ENCODE results near the gene DUSP8.

DUSP8 gene

DNA sequence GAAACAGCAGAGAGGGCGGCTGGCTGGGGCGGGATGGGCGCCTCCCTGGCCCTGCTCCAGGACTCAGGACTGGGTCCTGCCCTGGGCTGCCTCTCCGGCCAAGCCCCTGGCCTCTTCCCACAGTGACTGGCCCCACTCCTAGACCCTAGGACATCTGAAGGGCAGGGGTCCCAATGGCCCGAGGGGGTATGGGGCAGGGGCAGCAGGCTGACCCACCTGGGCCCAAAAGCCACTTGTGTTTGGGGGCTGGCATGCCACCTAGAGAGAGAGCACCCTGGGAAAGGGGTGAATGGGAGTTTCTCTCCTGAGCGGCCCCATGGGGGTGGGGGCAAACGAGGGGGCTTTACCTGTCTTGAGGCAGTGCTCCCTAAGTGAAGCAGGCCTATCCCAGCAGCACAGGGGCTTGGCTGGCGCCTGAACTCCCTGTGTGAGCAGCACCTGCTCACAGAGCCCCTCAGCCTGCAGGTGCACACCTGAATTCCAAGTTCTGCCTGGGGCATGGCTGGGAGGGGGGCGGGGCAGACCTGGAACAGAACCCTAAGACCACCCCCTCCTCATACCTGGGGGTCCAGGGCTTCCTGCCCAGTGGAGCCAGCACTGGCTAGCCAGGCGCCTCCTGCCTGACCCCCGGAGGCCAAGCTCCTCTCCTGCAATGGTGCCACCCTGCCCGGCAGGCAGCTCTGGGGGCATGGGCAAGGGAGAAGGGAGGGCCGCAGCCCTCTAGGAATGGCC is 16.9 kb downstream of the DUSP8 start:
- FAIRE-seq (no peak), DNase-seq (ENCODE audit: low spot score) (no peak)

DNA sequence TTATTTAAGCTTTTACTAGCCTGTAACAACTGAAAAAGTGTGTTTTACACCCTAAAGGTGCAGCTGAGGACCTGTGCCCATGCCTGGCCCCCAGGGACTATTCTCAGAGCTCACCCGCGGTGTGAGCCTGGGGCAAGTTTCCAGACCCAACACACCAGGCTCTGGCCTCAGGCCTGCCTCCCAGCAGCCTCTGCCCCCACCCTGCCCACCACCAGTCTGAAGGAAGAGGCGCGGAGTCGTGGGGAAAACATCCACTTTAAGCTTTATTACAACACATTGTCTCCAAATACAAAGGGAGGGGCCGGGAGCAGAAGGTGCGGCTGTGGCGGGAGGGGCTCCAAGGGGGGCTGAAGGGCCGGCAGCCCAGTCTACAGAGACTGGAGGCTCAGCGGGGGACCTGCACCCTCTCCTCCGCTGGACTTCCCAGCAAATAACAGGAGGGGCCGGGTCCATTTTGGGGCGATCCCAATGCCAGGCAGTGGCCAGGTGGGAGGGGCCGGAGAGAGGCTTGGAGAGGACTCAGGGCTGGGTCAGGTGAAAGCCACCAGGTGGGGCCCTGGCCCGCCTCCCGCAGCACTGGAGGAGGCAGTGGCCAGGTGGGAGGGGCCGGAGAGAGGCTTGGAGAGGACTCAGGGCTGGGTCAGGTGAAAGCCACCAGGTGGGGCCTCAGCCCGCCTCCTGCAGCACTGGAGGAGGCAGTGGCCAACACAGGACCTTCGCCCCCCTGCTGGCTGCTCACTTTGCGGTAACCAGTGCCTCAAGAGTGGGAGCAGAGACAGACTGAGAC is 18.1 kb downstream of the DUSP8 start:
- FAIRE-seq, result no peak
- DNase-seq (ENCODE audit: low spot score), result no peak

- no peak for DNase-seq (ENCODE audit: low spot score)
- FAIRE-seq, result no peak
These were observed 22.4 kb downstream of the DUSP8 start for GRCh38 chr11:1549338-1550330.

- DNase-seq (ENCODE audit: low spot score) (peak; percentile 19), FAIRE-seq (no peak)
These were observed 23.6 kb downstream of the DUSP8 start for GRCh38 chr11:1548221-1549070.

DNA sequence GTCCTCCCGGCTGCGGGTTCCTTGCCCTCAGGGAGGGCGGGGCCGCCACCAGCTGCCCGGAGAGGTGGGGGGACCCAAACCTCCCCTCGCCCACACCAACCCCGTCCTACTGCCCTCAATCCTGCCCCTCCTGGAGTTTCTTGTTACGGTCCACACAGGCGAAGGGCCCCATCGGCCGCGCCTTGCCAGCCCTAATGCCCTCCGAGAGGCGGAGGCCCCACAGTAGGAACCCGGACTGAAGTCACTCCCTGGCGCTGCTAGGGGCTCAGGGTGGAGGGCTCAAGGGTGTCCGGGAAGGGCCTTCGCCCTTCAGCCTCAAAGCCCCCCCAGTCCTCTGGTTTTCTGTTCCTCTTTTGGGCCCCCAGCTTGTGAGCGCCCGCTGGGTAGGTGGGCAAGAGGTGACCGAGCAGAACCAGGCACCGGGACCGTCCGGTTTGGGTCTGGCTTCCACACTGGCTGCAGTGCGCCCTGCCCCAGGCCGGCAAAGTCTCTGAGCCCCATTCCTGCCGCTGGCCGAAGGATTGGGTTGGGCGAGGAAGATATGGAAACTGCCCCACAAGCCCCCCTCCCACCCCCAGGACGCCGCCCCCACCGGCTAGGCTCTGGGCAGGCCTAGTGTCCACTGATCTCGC is 24.5 kb downstream of the DUSP8 start:
- DNase-seq (ENCODE audit: low spot score) (no peak), FAIRE-seq (no peak)

DNA sequence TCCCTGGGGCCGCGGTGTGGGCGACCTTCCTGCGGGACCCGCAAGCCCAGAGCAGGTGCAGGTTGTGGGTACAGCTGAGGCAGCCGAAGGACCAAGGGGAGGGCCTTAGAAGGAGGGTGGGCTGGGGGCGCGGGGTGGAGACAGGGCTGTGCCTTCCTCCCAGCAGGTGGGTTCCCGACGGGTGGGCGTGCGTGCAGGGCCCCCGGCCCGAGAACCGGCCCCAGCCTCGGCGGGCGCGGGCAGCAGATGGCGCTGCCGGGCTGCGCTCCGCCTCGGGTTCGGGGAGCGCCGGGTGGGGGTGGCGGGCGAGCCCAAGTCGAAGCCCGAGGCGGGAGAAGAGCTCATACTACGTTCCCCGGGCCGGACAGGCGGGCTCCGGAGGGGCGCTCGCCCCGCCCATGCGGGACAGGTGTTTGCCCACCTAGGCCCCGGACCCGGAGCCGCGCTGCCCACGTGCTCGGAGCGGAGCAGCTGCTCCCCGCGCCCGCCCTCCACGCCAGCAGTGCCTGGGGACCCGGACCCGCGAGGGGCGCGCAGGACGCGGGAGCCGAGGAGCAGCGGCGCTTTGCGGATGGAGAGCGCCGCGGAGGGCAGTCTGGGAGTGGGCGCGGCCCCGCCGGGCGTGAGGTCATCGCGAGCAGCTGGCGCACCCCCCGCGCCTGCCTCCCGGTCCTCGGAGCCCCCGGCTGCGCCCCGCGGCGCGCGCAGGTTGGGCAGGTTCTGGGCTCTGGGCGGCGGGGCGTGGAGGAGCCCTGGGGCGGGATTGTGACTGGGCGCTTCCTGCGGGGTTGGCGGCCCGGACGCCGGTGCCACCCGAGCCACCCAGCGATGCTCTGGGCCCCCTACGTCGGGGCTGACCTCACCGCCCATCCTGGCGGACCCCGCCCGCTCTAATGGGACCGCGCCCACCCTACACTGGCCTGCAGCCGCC is 25.3 kb downstream of the DUSP8 start:
- FAIRE-seq (no peak), DNase-seq (ENCODE audit: low spot score) (no peak)

- DNase-seq (ENCODE audit: low spot score) (no peak), FAIRE-seq (no peak)
These were observed 26.0 kb downstream of the DUSP8 start for GRCh38 chr11:1546077-1546535.

DNA sequence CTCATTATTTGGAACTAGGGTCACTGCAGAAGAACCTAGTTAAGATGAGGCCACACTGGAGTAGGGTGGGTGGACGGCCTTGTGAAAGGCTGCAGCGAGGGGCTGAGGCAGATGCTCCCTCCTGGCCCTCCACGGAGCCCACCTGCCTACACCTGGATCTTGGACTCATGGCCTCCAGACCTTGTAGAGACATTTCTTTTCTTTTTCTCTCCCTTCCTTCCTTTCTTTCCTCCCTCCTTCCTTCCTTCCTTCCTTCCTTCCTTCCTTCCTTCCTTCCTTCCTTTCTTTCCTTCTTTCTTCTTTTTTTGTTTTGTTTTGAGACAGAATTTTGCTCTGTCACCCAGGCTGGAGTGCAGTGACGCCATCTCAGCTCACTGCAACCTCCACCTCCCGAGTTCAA is 26.6 kb downstream of the DUSP8 start:
- no peak for DNase-seq (ENCODE audit: low spot score)
- no peak for FAIRE-seq

DNA sequence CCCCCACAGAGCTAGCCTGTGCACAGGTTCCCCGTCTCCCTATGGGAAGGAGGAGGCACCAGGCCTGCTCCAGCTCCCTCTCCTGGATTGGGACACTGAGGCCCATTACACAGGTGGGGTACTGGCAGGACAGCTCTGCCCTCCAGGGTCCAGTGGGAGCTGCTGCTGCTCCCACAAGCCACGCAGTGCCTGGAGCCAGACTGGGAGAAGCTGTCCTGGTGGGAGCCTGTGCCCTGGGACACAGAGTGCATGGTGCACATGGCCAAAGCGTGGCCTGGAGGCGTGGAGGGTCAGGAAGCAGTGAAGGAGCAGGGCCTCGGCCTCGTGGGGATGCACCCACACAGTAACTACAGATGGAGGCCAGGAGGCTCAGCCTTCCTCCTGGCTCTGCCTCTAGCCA is 27.5 kb downstream of the DUSP8 start:
- DNase-seq (ENCODE audit: low spot score) (no peak), FAIRE-seq (no peak)

- FAIRE-seq, result no peak
- DNase-seq (ENCODE audit: low spot score), result no peak
These were observed 28.3 kb downstream of the DUSP8 start for GRCh38 chr11:1543606-1544263.

DNA sequence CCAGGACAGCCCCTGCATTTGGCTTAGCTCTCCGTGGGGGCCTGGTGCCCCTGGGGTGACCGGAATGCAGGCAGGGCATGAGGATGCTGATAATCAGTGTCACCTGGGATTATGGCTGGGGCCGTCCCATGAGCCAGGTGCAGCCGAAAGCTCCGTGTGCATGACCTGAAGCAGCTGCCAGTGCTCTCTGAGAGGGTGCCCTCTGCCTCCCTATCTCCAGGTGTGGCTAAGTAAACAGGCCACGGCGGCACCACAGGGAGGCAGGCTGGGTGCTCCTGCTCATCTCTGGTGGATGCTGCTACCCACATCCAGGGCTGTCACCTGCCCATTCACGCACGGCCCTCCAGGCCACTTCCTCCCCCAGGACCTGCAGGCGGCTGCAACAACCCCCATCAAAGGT is 29.8 kb downstream of the DUSP8 start:
- FAIRE-seq (no peak), DNase-seq (ENCODE audit: low spot score) (no peak)

GRCh38 chr11:1541474-1542204 is 30.4 kb downstream of the DUSP8 start:
- DNase-seq (ENCODE audit: low spot score), result no peak
- FAIRE-seq, result no peak

DNA sequence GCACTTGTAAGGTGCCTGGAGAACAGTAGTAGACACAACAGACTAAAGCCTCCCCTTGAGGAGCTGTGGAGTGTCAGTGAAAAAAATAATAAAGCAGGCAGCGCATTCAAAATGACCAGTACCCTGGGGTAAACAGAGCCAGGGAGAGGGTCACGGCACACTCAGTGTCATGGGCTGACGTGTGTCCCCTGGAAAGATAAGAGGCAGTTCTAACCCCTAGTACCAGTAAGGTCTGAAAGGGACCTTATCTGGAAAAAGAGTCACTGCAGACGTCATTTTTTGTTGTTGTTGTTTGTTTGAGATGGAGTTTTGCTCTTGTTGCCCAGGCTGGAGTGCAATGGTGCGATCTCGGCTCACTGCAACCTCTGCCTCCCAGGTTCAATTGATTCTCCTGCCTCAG is 32.0 kb downstream of the DUSP8 start:
- FAIRE-seq (no peak), DNase-seq (ENCODE audit: low spot score) (no peak)

GRCh38 chr11:1538153-1538552 is 33.9 kb downstream of the DUSP8 start:
- FAIRE-seq (no peak), DNase-seq (ENCODE audit: low spot score) (no peak)

GRCh38 chr11:1536065-1536843 is 35.8 kb downstream of the DUSP8 start:
- FAIRE-seq, result no peak
- DNase-seq (ENCODE audit: low spot score), result no peak

DNA sequence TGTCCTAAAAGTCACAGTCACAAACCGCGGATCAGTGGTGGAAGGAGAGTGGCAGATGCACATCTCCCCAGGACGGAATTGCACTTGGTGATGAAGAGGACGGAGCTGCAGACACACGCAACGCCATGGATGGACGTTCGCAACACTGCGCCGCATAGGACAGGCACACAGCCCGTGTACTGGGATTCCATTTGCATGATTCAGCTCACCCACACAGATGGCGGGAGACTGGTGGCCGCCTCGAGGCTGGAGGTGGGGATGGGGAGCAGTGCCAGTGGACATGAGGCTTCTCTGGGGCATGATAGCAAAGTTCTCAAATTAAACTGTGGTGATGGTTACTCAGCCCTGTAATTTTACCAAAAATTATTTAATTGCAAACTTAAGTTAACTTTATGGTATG is 37.4 kb downstream of the DUSP8 start:
- no peak for FAIRE-seq
- no peak for DNase-seq (ENCODE audit: low spot score)

GRCh38 chr11:1534171-1534570 is 37.9 kb downstream of the DUSP8 start:
- DNase-seq (ENCODE audit: low spot score) (no peak), FAIRE-seq (no peak)

All from RCC 7860 (cell line).